ENCODE measurements around the gene LRRC52. TPM values are rescaled to one million over a fixed set of nuclear protein-coding genes. Genes with fewer than 3 reads are reported as not detected.

The LRRC52 gene
- total RNA-seq, 1 donor from 2014 or later, result not detected

DNA sequence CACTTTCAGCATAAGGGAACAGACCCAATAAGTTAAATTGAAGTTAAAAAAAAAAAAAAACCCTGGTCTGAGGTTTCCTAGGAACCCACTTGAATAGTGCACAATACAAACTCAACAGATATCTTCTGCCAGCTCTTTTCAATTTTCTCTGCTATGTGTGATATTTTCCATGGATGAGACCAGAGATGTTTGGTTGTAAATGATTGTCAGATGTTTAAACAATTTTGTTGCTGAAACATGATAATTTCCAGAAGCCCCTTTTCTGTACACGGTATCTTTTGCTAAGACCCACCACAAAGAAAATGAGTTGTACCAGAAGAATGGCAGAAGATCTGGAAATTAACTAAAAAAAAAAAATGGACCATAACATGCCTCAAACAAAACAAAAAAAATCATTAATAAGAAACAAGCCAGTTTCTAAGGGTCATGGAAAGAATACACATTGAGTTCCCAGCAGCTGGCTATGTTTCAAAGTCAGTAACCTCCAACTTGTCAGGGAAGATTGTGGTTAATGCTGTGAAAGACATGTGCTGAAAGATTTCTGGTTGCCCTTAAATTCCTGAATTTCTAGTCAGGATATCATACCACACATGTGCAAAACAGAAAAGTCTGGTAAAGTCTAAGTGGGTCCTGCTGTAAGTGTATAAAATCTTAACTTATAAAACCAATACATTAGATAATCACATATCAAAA lies 51.6 kb downstream of the LRRC52 start:
- Mint-ChIP-seq H3K27ac (no peak overlapping the region), H3K4me1 (peaks cover 18% of the 10 kb centered on the region), H3K27me3 (peaks cover 40% of the 10 kb centered on the region), H3K9me3 (no peaks in the 10 kb centered on the region), H3K4me3 (no peak overlapping the region), H3K36me3 (ENCODE audit: low read depth) (no peaks in the 10 kb centered on the region)
- no peak for ATAC-seq (ENCODE audit: low read depth)
- ChIA-PET POLR2A (no interaction called here), CTCF (interaction anchor here (1.9 to 6.9 kb wide), 2 partner anchors 201 to 228 kb away, joined by 7 to 96 read pairs; no protein-coding TSS in a partner anchor)
- TF ChIP-seq, protein P1, sequence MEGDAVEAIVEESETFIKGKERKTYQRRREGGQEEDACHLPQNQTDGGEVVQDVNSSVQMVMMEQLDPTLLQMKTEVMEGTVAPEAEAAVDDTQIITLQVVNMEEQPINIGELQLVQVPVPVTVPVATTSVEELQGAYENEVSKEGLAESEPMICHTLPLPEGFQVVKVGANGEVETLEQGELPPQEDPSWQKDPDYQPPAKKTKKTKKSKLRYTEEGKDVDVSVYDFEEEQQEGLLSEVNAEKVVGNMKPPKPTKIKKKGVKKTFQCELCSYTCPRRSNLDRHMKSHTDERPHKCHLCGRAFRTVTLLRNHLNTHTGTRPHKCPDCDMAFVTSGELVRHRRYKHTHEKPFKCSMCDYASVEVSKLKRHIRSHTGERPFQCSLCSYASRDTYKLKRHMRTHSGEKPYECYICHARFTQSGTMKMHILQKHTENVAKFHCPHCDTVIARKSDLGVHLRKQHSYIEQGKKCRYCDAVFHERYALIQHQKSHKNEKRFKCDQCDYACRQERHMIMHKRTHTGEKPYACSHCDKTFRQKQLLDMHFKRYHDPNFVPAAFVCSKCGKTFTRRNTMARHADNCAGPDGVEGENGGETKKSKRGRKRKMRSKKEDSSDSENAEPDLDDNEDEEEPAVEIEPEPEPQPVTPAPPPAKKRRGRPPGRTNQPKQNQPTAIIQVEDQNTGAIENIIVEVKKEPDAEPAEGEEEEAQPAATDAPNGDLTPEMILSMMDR (IDR thresholded peaks at IDR 0.05), result no peak
- no peak for DNase-seq
- intact Hi-C loops (cut with micrococcal nuclease), result loop anchor here (5.0 kb wide), 1 partner anchor 102 kb away; the partner anchor contains the start of gene ALDH9A1

DNA sequence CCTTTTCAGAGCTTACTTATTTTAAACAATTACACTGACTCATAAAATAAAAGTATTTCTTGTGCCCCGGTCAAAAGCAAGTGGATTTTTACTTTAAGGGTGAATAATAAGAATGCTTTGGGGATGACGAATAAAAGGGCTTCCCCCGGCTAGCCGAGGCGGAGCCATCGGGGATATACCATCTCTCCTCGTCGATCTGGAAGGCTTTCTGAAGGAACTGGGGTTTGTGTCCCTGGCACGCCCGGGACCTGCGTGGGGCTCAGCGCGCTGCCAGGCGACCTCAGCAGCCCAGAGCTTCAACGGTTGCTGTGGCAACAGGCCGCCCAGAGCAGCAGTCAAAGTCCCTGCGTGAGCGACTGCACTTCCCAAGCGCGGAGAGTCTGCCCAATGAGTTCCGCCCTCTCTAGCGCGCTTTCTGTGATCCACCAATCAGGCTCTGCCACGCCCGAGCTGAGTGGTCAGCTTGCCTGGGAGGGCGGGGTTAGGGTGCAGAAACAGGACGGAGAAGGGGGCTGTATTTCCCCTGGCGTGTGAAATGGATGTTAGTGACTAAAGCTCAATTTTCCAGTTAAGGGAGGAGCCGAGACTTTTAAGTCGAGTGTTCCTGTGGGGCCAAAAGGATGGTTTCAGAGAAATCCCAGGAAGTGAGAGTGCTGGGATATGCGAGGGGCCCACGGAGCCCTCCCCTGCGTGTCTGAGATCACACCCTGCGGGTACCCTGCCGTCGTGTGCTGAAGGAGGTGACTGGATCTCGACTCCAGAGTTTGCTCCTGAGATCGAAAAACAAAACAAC lies 54.3 kb downstream of the LRRC52 start:
- Mint-ChIP-seq H3K4me3 (peak overlapping the region; percentile 92), H3K27ac (peak overlapping the region; percentile 62), H3K9me3 (no peaks in the 10 kb centered on the region), H3K27me3 (peaks cover 25% of the 10 kb centered on the region), H3K36me3 (ENCODE audit: low read depth) (no peaks in the 10 kb centered on the region), H3K4me1 (peaks cover 25% of the 10 kb centered on the region)
- DNase-seq (peak; percentile 79), ATAC-seq (ENCODE audit: low read depth) (peak; percentile 98)
- intact Hi-C loops (cut with micrococcal nuclease), result loop anchor here (1.0 to 5.0 kb wide), 7 partner anchors 32 to 891 kb away; partner anchors contain the start of genes ALDH9A1, FAM78B, TMCO1 and UCK2
- POLR2A ChIA-PET, result interaction anchor here (0.5 to 1.3 kb wide), 6 partner anchors 14 to 316 kb away, joined by 3 to 5 read pairs (median 4); partner anchors contain the start of genes ALDH9A1, MGST3 and TMCO1
- TF ChIP-seq, protein P1 (IDR thresholded peaks at IDR 0.05), result no peak
- CTCF ChIA-PET, result interaction anchor here (0.8 to 4.8 kb wide), 4 partner anchors 171 to 316 kb away, joined by 3 to 81 read pairs (median 6); no protein-coding TSS in a partner anchor

DNA sequence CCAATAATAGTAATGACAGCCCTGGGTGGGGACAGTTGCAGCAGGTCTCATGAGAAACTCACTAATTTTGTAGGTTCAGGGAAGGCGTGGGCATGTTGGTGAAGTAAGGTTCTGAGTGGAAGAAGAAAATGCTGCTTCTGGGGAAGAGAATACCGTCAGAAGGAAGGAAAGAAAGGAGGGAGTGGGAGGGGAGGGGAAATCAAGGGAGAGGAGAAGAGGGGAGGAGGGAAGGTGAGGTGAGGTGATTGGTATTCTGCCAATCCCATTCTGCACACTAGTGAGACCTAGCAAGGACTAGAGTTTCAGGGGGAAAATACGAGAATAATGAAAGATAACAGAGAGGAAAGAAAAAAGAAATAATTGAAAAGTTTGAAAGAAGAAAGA lies 54.9 kb downstream of the LRRC52 start:
- H3K4me3 Mint-ChIP-seq, result peak overlapping the region; percentile 92
- DNase-seq (no peak), ATAC-seq (ENCODE audit: low read depth) (no peak)
- TF ChIP-seq, protein P1 (IDR thresholded peaks at IDR 0.05), result no peak
- ChIA-PET POLR2A (interaction anchor here (0.5 to 1.3 kb wide), 3 partner anchors 32 to 316 kb away, joined by 4 to 5 read pairs (median 4); partner anchors contain the start of genes ALDH9A1 and MGST3), CTCF (interaction anchor here (0.8 to 4.8 kb wide), 5 partner anchors 170 to 326 kb away, joined by 3 to 81 read pairs (median 5); no protein-coding TSS in a partner anchor)
- peaks cover 19% of the 10 kb centered on the region for H3K27me3 Mint-ChIP-seq
- H3K4me1 Mint-ChIP-seq, result peaks cover 25% of the 10 kb centered on the region
- H3K27ac Mint-ChIP-seq, result peak overlapping the region; percentile 62
- H3K9me3 Mint-ChIP-seq, result no peaks in the 10 kb centered on the region
- intact Hi-C loops (cut with micrococcal nuclease), result loop anchor here (1.0 to 5.0 kb wide), 7 partner anchors 32 to 890 kb away; partner anchors contain the start of genes ALDH9A1, FAM78B, TMCO1 and UCK2
- H3K36me3 Mint-ChIP-seq (ENCODE audit: low read depth), result no peaks in the 10 kb centered on the region

DNA sequence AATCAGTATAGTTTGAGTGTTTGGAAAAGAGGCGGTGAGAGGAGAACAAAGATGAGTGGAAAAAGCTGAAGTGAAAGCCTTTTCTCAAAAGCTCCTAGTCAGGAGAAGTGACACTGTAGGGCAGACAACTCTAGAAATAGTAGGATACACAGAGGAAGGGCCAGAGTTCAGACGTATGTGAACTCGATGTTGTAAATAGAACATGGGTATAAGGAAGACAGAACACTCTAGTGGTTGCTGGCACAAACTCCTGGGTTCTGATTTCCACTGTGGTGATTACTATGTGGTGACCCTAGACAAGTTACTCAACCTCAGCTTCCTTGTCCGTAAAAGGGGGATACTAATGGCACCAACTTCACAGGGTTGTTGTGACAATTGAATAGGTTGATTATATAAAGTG lies 57.0 kb downstream of the LRRC52 start:
- H3K36me3 Mint-ChIP-seq (ENCODE audit: low read depth), result no peaks in the 10 kb centered on the region
- H3K27ac Mint-ChIP-seq, result no peak overlapping the region
- TF ChIP-seq, protein P1 (IDR thresholded peaks at IDR 0.05), result no peak
- H3K27me3 Mint-ChIP-seq, result peaks cover 5% of the 10 kb centered on the region
- no peak overlapping the region for H3K4me3 Mint-ChIP-seq
- H3K4me1 Mint-ChIP-seq, result peaks cover 25% of the 10 kb centered on the region
- no peak for ATAC-seq (ENCODE audit: low read depth)
- no peak for DNase-seq
- CTCF ChIA-PET, result interaction anchor here (1.2 to 4.8 kb wide), 8 partner anchors 8 to 889 kb away, joined by 3 to 81 read pairs (median 5); no protein-coding TSS in a partner anchor
- POLR2A ChIA-PET, result interaction anchor here (1.3 kb wide), 1 partner anchor 314 kb away, joined by 5 read pairs; no protein-coding TSS in a partner anchor
- H3K9me3 Mint-ChIP-seq, result no peaks in the 10 kb centered on the region
- intact Hi-C loops (cut with micrococcal nuclease), result loop anchor here (1.0 kb wide), 1 partner anchor 314 kb away; no protein-coding TSS in a partner anchor
